ENCODE measurements around the gene PPP2R5B. TPM values are rescaled to one million over a fixed set of nuclear protein-coding genes. Genes with fewer than 3 reads are reported as not detected.
A peak's percentile ranks its signal among the peaks of the same experiment; 100 is the strongest.

PPP2R5B gene
- total RNA-seq, 2 experiments from 2014 or later = 16.8 to 18.3 TPM

DNA sequence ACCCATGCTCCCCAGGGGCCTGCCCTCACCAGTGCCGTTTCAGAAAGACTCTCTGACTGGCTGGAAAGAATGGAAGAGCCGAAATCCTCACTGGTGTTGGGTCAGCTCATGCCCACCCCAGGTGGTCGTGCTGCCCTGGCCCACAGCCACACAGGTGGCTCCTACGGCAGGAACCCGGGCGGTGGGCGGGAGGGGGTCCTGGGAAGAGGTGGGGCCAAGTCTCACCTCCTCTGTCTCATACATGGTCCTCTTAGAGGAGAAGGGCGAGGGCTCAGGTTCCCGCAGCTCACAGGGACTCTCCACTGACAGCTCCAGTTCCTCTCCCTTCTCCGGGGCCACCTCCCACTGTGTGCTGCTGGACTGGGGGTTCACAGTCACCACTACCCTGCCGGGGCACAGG lies 15.7 kb upstream of the PPP2R5B start:
- Histone ChIP-seq H3K27ac (ENCODE audit: low read depth in 1 of 2, low read length in 2 of 2) (no peak overlapping the region), H3K9me3 (ENCODE audit: control insufficient read depth in 1 of 2, insufficient read depth in 1 of 2, low read length in 2 of 2) (no peaks in the 10 kb centered on the region), H3K4me1 (ENCODE audit: insufficient read depth, low read length) (no peaks in the 10 kb centered on the region), H3K4me3 (ENCODE audit: low read length) (no peak overlapping the region), H3K36me3 (ENCODE audit: insufficient read depth, low read length) (peaks cover 84% of the 10 kb centered on the region), H3K27me3 (ENCODE audit: control insufficient read depth in 1 of 2, insufficient read depth in 2 of 2, low read length in 2 of 2) (no peaks in the 10 kb centered on the region)
- Mint-ChIP-seq H3K9me3 (no peaks in the 10 kb centered on the region), H3K27me3 (no peaks in the 10 kb centered on the region), H3K4me1 (ENCODE audit: low read depth) (no peaks in the 10 kb centered on the region), H3K36me3 (ENCODE audit: low read depth) (peaks cover 76% of the 10 kb centered on the region), H3K4me3 (no peak overlapping the region), H3K27ac (no peak overlapping the region)
- intact Hi-C loops (cut with DNase I, micrococcal nuclease) = no loop called here
- TF ChIP-seq, protein P1, sequence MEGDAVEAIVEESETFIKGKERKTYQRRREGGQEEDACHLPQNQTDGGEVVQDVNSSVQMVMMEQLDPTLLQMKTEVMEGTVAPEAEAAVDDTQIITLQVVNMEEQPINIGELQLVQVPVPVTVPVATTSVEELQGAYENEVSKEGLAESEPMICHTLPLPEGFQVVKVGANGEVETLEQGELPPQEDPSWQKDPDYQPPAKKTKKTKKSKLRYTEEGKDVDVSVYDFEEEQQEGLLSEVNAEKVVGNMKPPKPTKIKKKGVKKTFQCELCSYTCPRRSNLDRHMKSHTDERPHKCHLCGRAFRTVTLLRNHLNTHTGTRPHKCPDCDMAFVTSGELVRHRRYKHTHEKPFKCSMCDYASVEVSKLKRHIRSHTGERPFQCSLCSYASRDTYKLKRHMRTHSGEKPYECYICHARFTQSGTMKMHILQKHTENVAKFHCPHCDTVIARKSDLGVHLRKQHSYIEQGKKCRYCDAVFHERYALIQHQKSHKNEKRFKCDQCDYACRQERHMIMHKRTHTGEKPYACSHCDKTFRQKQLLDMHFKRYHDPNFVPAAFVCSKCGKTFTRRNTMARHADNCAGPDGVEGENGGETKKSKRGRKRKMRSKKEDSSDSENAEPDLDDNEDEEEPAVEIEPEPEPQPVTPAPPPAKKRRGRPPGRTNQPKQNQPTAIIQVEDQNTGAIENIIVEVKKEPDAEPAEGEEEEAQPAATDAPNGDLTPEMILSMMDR (IDR thresholded peaks at IDR 0.05) = no peak
- no peak for ATAC-seq (ENCODE audit: poor library complexity)
- no peak for DNase-seq
- CTCF ChIA-PET = no interaction called here
- POLR2A ChIA-PET = no interaction called here

DNA sequence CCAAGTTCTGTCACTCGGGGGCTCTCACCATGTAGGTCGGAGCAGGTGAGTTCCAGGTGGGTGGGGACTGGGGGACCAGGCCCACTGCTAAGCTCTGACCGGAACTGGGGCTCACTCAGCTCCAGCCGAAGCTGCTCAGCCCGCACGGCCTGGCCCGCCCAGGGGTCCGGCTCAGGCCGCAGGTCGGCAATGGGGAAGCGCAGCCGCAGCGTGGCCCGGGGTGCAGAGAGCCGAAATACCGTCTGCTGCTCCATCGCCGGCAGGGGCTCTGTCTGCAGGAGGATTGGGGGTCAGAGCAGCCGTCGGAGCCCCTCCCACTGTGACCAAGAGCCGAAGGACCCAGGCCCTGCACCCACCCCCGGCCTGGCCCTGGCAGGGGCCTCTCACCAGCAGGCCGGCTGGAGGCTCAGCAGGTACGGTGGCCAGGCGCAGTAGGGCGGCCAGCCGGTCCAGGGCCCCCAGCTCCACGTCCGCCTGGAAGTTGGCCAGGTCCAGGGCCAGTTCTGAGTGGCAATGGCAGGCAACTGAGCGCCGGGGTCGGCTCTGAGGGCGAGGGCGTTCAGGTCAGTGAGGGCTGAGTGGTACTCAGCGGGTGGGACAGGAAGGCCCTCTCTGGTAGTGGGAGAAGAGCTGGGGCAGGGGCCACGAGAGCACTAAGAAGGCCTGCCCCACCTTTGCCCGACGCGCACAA lies 14.7 kb upstream of the PPP2R5B start:
- Histone ChIP-seq H3K27ac (ENCODE audit: low read depth in 1 of 2, low read length in 2 of 2) (no peak overlapping the region), H3K27me3 (ENCODE audit: control insufficient read depth in 1 of 2, insufficient read depth in 2 of 2, low read length in 2 of 2) (no peaks in the 10 kb centered on the region), H3K9me3 (ENCODE audit: control insufficient read depth in 1 of 2, insufficient read depth in 1 of 2, low read length in 2 of 2) (no peaks in the 10 kb centered on the region), H3K4me3 (ENCODE audit: low read length) (no peak overlapping the region), H3K36me3 (ENCODE audit: insufficient read depth, low read length) (peaks cover 89% of the 10 kb centered on the region), H3K4me1 (ENCODE audit: insufficient read depth, low read length) (peaks cover under 1% of the 10 kb centered on the region)
- Mint-ChIP-seq H3K9me3 (no peaks in the 10 kb centered on the region), H3K36me3 (ENCODE audit: low read depth) (peaks cover 72% of the 10 kb centered on the region), H3K27ac (no peak overlapping the region), H3K4me3 (no peak overlapping the region), H3K4me1 (ENCODE audit: low read depth) (no peaks in the 10 kb centered on the region), H3K27me3 (no peaks in the 10 kb centered on the region)
- POLR2A ChIA-PET = no interaction called here
- TF ChIP-seq, protein P1 (IDR thresholded peaks at IDR 0.05) = no peak
- CTCF ChIA-PET = no interaction called here
- DNase-seq (peak in 1 of 14 experiments; percentile 27), ATAC-seq (ENCODE audit: poor library complexity) (no peak)
- intact Hi-C loops (cut with DNase I, micrococcal nuclease) = no loop called here

DNA sequence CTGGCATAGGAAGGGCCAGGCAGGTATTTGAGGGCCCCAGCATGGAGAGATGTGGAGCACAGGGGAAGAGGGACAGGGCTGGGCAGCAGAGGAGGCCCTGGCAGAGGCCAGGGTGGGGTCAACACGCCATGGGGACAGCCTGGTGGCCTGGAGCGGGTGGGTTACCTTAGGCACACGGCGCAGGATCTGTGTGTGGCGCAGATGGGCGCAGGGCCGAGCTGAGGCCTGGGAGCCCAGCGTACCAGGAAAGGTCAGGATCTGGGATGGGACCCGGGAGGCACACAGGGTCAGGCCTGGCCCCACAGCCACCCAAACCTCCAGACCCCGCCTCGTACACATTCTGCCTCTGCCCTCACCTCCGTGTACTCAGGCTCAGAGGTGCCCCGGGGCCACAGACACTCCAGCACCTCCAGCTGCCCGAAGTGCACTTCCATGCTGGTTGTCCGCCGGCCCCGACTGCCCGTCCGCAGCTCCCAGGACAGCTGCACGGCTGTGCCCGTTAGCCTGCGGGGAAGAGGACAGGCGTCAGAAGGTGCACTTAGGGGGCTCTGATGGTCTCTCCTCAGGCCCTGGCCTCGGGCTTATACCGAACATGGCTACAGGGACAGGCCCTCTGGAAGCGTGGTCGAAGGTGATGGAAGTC lies 13.9 kb upstream of the PPP2R5B start:
- Mint-ChIP-seq H3K4me3 (no peak overlapping the region), H3K27me3 (no peaks in the 10 kb centered on the region), H3K36me3 (ENCODE audit: low read depth) (peaks cover 65% of the 10 kb centered on the region), H3K9me3 (no peaks in the 10 kb centered on the region), H3K4me1 (ENCODE audit: low read depth) (no peaks in the 10 kb centered on the region), H3K27ac (no peak overlapping the region)
- Histone ChIP-seq H3K27me3 (ENCODE audit: control insufficient read depth in 1 of 2, insufficient read depth in 2 of 2, low read length in 2 of 2) (no peaks in the 10 kb centered on the region), H3K36me3 (ENCODE audit: insufficient read depth, low read length) (peaks cover 81% of the 10 kb centered on the region), H3K4me1 (ENCODE audit: insufficient read depth, low read length) (peaks cover 9% of the 10 kb centered on the region), H3K4me3 (ENCODE audit: low read length) (no peak overlapping the region), H3K27ac (ENCODE audit: low read depth in 1 of 2, low read length in 2 of 2) (no peak overlapping the region), H3K9me3 (ENCODE audit: control insufficient read depth in 1 of 2, insufficient read depth in 1 of 2, low read length in 2 of 2) (no peaks in the 10 kb centered on the region)
- ChIA-PET CTCF (no interaction called here), POLR2A (no interaction called here)
- intact Hi-C loops (cut with DNase I, micrococcal nuclease) = no loop called here
- DNase-seq = peak in 1 of 14 experiments; percentile 22
- no peak for ATAC-seq (ENCODE audit: poor library complexity)
- TF ChIP-seq, protein P1 (IDR thresholded peaks at IDR 0.05) = no peak
